UCSD-AML1 (cell line): ENCODE results near the gene MYZAP.

Source experiments
- DNase-seq: peaks from one replicate; lab custom pipeline; 2025; ENCODE audit not compliant: unreplicated experiment; lab: John Stamatoyannopoulos, UW

MYZAP gene

GRCh38 chr15:57656434-57656833, 64.7 kb downstream of the MYZAP start:
- no peak for DNase-seq

GRCh38 chr15:57657619-57658018, 65.9 kb downstream of the MYZAP start:
- no peak for DNase-seq

GRCh38 chr15:57662091-57662744, 70.5 kb downstream of the MYZAP start:
- no peak for DNase-seq

- no peak for DNase-seq
Observed at GRCh38 chr15:57662802-57663201, 71.1 kb downstream of the MYZAP start.

- no peak for DNase-seq
Observed at GRCh38 chr15:57663262-57663661, 71.6 kb downstream of the MYZAP start.

- no peak for DNase-seq
Observed at GRCh38 chr15:57665194-57665593, 73.5 kb downstream of the MYZAP start.

- no peak for DNase-seq
Observed at GRCh38 chr15:57665939-57666338, 74.2 kb downstream of the MYZAP start.

GRCh38 chr15:57667171-57667849, 75.6 kb downstream of the MYZAP start:
- DNase-seq = no peak

- no peak for DNase-seq
Observed at GRCh38 chr15:57668016-57668415, 76.3 kb downstream of the MYZAP start.

- DNase-seq = no peak
Observed at GRCh38 chr15:57671636-57672035, 79.9 kb downstream of the MYZAP start.

GRCh38 chr15:57675481-57676181, 83.9 kb downstream of the MYZAP start:
- DNase-seq = no peak

- DNase-seq = no peak
Observed at GRCh38 chr15:57676585-57676984, 84.9 kb downstream of the MYZAP start.

- DNase-seq = no peak
Observed at GRCh38 chr15:57677204-57677603, 85.5 kb downstream of the MYZAP start.

- no peak for DNase-seq
Observed at GRCh38 chr15:57680021-57680420, 88.3 kb downstream of the MYZAP start.

- no peak for DNase-seq
Observed at GRCh38 chr15:57681011-57681410, 89.3 kb downstream of the MYZAP start.

- no peak for DNase-seq
Observed at GRCh38 chr15:57683481-57683880, 91.8 kb downstream of the MYZAP start.

- DNase-seq = no peak
Observed at GRCh38 chr15:57684491-57685151, 92.9 kb downstream of the MYZAP start.

GRCh38 chr15:57685306-57686095, 93.8 kb downstream of the MYZAP start:
- DNase-seq = no peak

GRCh38 chr15:57686657-57687056, 95.0 kb downstream of the MYZAP start:
- DNase-seq = no peak

- no peak for DNase-seq
Observed at GRCh38 chr15:57690341-57690966, 98.8 kb downstream of the MYZAP start.
